ENCODE data around the gene DNAH1.
A peak's percentile ranks its signal among the peaks of the same experiment; 100 is the strongest.

DNAH1 gene

DNA sequence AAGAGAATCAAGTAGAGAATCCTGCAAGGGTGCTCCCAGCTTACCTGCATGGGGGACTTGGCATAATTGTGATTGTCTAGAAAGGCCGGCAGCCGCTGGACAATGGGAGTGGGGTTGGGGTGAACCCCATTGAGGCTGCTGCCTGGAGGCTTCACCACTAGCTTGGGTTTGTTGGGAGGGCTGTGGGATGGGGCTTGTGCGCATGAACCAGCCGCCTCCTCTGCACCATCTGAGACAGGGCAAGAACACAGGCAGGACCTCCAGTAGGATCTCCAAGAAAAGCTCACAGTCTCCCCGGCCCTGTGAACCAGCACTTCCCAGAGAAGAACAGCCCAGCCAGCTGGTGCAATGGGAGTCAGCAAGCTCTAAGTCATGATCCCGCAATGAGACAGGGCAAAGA is 88.9 kb downstream of the DNAH1 start:
- DNase-seq, result no peak

DNA sequence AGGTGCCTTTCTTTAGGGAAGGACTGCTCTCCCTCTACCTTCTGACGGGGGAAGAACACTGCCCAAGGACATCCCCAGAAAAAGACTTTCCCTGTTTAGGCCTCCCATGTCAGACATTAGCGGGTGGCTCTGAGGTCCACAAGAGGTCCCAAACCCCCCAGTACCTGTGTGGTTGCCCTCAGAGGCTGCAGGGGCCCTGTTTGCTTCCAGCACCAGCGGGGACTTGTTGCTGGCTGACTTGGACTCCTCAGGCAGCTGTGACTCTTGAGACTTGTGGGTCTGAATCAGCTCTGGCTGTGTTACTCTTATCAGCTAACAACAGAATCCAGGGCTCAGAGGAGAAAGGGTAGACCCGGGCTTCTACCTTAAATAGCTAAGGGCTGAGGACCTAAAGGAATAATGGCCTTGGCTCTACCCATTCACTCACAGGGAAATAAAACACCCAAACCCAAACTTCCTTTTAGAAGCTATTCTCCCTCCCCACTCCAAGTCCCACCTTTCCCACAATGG is 89.5 kb downstream of the DNAH1 start:
- DNase-seq, result no peak

DNA sequence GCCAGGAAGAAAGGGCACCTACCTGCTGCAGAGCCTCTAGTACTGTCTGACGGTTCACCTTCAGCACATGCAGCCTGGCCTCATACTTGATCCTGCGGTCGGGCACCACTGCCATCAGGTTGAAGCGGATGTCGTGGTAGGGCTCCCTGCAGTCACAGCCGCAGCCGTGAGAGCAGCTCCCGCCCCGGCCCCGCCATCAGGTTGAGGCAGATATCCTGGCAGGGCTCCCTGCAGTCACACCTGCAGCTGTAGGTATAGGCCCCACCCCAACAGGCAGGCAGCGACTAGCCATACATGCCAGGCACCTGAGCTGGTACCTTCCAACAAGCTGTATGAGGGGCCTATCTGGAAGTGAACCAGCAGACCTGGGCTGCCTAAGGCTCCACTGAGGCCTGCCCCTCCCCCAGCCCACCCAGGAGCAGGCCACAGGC is 90.1 kb downstream of the DNAH1 start:
- no peak for DNase-seq

DNA sequence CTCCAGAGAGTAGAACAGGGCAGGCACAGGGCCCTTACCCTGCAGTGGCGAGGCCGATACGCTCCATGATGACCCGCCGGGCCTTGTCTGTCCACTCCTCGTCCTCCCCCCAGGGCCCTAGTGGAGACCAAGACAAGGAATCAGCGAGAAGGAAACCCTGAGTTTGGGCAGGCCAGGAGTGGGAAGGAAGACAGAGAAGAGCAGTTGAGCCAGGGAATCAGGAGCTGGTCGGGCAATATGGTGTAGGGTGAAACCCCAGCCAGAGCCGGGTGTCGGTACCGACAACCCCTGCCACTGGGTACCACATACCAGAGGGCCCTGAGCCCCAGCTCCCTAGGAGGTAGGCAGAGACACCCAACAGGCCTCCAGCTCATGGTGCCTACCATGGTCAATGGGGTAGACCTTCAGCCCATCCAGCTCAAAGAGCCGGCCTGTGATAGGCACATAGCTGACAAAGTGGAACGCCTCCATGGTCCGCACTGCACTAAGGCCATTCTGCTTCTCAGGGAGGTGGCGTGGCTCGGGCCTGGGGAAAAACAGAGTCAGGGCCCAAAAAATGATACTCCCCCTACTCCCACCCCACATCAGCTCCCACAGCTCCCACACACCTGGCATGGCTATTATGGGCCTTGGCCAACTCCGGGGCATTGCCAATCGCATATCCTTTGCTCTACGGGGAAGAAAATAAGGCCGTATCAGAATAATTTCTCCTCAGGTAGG is 90.8 kb downstream of the DNAH1 start:
- DNase-seq, result no peak

DNA sequence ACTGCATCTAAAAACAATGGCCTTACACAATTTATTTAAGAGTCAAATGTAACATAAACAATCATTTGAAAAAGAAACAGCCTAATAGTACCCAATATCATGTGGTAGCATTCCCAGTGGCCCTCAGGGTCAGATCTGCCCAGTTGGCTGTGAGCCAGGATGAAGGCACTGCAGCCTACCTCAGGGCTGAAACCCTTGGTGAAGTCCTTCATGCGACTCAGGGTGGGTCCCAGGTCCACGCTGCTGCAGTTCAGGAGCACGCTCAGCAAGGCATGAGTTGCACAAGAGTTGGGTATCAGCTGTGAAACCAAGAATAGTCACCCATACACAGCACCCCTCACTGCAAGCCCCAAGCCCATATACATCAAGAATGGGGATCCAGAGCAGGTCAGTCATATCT is 91.7 kb downstream of the DNAH1 start:
- no peak for DNase-seq

DNA sequence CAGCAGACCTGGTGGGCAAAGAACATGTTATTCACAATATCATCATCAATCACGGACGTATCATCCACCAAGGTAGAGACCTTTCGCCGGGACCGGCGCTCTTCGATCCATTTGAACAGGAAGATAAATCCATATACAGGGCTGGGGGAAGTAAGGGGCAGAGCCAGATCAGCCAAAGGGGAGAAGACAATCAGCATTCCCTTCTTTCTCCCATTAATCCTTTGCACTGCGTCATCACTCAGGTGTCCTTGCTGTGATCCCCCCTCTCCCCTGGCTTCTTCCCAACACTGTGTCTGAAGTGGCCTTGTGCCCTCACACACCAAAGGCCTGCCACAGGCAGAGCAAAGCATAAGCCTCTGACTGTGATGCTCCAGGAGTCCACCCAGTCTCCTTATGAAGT is 92.3 kb downstream of the DNAH1 start:
- no peak for DNase-seq

DNA sequence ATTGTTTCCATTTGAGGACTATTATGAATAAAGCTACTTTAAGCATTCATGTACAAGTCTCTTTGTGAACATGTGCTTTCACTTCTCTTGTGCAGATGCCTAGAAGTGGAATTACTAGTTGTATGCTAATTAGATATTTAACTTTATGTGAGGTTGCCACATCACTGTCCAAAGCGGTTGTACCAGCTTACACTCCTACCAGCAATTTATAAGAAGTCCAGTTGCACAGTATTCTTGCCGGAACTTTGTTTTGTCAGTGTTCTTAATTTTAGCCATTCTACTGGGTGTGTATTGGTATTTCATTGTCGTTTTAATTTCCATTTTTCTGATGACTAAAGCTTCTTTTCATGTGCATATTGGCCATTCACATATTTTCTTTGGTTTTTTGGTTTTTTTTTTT is 99.7 kb downstream of the DNAH1 start:
- DNase-seq, result no peak

DNA sequence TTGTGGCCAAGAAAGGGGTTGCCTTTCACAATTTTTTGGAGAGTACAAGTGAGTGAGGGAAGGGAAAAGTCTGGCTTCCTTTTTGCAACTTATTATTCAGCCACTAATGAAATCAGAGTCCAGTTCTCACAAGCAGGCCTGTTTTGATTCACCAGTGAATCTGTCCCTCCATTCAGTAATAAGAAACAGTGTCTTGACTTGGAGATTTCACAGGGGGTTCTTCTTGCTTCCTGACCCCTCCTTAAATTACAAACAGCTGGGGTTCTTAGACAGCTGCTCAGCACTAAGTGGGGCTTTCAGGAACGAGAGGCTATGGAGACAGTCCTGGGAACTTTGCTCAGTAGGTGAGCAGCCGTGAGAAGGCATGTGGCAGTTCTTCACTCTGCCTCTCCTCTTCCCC is 104.3 kb downstream of the DNAH1 start:
- DNase-seq, result no peak

DNA sequence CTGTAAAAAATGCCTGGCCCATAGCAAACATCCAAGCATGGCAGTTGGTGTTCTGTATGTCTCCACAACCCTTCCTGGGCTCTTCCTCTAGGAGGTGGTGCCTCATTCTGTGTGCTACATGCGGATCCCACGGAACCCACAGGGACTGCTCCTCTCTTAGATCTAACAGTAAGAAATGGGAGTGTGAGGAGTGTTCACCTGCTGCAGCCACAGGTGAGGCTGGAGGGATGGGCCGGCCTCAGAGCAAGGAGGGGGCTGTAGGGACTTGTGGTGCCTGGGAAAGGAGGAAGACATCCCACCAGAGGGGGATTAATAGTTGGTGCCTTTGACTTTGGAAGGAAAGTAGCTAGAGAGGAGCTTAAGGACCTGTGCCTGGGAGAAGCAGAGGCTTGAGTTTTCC is 106.5 kb downstream of the DNAH1 start:
- DNase-seq, result no peak

DNA sequence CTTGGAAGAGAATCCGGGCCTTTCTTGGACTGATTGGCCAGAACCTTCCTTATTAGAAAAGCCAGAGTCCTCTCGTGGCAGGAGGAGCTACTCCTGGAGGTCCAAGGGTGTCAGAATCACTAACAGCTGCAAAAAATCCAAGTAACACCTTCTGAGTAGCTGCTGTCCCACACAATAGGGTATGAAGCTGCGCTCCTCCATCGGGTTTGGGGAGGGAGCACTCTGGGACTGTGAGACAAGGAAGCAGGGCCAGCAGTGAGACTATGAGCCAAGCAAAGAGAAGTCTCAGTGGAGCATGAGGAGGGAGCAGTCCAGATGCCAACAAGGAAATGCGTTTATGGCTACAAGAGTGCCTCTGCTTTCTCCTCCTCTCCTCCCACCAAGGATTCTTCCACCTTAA is 107.1 kb downstream of the DNAH1 start:
- DNase-seq, result no peak

DNA sequence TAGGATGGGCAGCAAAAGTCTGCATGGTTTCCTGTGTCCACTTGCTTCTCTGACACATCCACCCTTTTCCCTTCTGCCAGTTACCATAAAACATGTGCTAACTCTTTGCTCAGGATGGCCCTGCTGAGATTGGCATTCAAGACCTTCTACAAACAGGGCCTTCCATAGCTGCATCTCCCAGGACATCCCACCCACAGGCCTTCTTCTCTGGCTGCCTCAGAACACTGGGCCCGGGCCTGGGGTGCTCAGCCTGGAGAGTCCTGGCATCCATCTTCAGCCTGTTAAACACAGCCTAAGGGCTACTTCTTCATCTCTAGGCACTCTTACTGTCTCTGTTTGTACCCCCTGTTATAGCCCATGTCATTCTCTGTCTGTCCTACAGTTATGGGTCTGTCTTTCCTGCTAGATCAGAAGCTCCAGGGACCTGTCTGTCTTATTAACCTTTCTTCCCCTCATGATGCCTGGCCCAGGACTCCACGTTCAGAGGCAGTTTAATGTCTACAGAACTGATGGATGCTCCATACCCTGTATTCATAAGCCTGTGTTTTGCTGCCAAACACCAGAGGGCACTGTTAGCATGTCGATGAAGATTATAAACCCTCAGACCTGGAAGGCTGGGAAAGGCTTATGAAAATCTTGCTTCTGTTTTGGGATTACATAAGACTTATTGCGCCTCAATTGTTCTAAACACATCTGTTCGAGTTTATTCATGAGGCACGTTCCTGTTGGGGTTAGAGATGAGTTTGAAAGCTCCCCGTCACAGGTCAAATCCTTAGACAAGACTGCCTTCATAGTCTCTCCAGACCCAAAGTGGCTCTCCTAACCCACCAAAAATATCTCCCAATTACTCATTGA is 112.3 kb downstream of the DNAH1 start:
- peak; percentile 76 to 90 (median 80) for DNase-seq

DNA sequence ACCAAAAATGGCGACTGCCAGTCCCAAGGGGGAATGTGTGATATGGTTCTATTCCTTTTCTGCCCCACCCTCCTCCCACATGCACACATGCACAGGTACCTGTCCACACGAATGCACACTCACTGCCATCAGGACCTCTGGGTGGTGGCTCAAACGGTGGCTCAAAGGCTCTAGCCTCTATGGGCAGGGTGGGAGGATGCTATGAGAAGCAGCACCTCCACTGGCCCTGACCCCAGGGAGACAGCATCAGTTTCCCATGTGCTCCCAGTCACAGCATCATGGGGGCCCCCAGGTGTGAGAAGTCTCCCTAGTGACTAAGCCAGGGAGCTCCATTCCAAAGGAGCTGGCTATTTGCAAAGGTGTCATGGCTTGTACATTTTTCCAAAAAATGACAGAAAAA is 112.9 kb downstream of the DNAH1 start:
- DNase-seq, result no peak

DNA sequence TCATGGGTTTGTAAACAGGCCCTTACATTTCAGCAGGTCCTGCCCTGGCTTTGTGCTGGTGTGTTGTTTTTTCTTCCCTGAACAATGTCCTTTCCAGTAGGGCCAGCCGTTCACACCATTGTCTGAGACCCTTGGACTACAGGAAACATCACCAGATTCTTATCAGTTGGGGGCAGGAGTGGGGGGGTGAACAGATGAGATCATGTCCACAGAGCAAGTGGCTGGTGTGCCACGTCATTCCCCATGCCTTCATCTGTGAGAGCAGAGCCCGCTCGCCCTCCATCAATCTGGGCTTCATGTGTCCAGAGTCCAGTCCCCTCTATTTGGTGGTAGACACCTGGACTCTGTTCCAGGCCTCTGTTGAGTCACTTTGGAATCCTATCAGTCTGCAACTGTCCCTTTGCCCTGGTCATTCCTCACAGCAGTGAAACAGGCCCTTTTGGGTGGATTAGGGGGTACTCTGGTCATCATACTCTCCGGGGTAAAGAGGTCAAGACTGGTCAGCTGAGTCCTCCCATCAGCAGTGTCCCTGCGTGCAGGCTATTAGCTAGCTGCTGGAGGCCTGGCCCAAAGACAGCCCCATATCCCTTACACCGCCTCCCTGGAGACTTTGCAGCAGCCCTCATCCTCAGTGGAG is 113.8 kb downstream of the DNAH1 start:
- no peak for DNase-seq

DNA sequence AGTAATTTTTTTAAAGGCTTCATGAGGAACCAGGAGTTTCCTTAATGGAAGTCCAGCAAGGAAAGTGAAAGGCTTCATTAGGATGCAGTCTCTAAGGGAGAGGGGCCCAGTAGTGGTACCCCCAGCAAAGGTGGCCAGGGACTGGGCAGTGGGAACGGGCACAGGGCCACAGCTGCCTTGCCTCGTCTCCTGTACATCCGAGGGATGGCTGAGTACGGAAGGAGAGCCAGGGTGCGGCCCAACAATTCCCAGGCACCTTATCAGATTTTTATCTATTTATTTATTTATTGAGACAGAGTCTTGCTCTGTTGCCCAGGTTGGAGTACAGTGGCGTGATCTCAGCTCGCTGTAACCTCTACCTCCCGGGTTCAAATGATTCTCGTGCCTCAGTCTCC is 114.3 kb downstream of the DNAH1 start:
- no peak for DNase-seq

DNA sequence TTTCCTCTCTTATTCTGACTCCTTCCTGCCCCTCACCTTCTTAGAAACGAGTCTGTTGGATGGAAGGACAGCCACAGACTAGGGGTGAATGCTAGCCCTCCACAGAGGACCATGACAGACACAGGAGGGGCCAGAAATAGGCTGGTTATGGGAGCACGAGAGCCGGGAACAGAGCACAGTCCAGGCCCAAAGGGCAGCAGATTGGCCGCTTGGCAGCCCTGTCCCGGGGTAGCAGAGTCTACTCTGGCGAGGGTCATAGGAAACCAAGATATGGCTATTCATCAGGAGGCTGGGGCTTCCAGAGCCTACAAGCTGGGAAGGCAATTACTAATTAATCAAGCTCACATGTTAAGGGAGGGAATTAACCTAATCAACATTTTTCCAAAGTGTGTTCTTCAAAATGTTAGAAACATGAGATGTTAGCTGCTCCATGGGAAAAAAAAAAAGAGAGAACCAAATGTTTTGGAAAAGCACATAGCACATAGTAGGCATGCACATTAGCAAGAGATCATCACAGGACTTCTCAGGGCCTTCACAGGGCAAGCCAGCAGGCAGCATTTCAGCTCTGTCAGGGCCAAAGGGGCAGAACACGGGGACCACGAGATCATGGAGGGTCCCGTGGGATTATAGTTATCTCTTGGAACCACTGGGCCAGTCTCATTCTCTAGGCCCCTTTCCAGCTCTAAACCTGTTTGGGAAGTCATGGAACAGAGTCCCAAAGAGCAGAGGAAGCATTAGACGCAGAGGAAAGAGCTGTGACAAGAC is 115.5 kb downstream of the DNAH1 start:
- no peak for DNase-seq

DNA sequence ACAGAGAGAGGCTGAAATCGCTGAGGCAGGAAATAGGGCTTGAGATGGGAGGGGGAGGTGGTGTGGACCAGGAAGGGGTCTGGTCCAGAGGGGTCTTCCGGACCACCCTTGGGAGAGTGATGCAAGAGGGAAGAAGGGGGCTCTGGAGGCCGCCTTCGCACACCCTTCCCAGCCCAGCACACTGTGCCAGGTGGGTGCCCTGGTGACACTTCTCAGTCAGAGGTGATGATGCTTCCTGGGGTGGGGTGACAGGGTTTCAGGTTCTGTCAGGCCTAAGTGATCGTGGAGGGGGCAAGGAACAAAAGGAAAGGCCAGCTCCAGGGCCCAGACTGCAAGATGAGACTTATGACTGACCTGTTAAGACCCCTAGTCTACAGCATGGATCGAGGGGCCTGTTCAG is 116.1 kb downstream of the DNAH1 start:
- no peak for DNase-seq

DNA sequence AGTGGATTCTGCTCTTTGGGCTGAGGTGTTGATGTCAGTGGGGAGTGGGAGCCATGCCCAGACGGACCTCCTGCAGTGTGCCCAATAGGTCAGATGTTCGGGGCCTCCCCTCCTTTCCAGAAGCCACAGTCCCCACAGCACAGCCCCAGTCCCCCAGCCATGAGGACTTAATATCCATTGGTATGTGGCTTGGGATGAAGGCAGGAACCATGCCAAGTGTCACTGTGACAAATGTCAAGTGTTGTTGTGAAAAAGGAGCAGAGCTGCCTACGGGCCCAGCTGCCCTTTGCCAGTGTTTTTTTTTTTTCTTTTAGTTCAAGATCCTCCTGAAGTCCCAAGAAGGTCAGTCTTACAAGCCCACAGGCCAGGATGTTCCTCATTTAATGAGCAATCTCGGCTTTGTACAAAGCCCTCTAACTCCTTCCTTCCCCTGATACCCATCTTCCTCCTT is 116.6 kb downstream of the DNAH1 start:
- DNase-seq, result peak; percentile 73 to 89 (median 85)

DNA sequence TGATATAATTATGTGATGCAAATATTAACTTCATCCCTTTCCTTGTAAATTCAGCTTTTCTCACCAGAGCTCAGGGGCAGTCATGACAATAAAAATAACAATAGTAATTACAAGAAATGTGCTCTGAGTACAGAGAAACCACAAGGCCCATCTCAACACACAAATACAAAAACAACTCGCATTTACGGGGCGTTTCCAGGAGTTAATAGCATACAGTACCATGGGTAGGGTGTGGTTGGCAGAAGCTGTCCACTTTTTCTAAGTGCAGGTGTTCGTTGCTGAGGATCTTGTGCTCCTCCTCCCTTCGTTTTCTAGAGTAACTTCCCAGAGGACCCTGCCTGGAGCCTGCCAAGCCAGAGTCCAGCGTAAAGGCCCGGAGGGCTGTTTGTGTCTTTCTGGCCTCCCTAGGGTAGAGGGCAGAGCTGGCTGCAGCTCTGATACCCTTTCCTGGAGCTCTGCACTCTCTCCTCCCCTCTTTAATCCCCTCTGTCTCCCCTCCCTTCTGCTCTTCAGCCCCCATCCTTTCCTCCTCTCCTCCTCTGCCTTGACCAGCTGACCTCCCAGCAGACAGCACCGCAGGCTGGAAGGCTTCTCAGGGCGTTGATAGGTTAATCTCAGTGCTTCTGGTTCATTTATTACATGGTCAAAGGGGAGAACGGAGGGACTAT is 117.3 kb downstream of the DNAH1 start:
- no peak for DNase-seq

DNA sequence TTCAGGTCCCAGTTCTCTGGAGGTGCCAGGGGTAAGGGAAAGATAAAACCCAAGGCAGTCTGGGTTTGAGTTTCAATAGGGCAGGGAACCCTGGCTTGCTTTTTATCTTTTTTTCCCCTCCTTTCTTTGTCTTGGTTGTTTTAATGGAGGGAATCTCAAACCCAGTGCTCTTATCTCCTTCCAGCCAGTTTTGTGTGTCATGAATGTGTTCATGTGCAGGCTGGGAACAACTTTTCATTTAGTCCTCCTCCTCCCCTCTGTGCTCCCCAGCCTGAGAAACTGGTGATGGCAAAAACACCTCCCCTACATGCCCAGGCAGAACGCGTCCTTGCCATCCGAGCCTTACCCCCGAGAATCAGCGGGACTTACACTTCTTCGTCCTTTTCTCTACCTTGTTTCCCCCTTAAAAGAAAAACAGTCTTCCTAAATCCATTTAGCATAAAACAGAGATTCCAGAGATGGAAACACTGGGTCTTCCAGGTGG is 117.9 kb downstream of the DNAH1 start:
- DNase-seq, result no peak

DNA sequence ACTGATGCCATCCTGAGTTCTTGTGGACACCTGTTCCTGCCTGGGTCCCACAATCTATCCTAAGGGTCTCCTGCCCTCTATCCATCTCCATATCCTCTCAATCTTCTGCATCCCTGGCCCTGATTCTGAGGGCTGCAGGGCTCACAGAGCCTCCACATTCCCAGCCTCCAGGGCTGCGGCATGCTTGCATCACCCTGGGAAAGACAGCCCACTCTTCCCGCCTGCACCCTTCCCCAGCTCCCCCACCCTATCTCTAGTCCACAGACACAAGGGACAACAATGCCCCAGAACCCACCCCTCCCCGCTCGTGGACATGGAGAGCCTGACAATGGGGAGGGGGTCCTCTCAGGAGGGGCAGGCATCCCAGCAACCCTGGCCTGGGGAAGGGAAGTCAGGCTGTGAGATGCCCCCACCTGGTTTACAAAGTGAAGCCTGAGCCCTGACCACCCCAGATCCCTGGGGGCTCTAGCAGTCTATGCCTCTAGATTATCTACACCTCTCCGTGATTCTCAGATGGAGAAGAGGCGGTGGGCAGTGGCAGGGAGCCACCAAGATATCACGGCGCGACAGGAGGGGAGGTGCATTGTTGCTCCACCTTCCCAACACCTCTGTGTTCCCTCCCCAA is 118.5 kb downstream of the DNAH1 start:
- DNase-seq, result no peak

Data from suppressor macrophage (primary cell).